ENCODE results near the gene GCNT2.

GCNT2 gene

DNA sequence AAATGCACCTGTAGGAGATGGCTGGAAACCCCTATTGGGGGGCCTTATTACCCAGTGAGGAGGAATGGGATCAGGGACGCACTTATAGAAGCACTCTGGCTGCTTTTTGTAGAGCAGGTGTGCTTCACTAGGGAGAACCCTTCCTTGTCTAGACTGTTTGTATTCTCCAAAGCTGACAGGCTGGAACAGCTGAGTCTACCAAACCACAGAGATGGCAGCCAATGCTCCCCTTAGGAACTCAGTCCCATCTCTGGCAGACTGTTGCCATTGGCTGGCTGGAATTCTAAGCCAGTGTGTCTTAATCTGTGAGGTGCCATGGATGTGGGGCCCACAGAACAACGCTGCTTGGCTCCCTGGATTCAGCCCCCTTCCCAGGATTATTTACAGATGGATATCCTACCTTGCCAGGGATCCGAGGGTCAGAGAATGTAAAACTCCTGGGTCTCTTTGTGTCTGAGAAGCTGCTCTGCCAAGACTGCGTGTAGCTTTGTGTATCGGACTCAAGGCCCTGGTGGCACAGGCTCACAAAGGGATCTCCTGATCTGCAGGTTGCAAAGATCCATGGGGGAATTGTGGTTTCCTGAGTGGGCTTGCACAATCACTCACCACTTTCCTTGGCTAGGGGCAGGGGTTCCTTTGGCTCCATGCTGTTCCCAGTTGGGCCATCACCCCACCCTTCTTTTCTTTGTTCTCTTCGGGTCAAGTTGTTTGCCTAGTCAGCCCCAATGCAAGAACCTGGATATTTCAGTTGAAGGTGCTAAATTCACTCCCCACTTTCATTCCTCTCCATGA is 147.2 kb downstream of the GCNT2 start:
- DNase-seq = no peak

DNA sequence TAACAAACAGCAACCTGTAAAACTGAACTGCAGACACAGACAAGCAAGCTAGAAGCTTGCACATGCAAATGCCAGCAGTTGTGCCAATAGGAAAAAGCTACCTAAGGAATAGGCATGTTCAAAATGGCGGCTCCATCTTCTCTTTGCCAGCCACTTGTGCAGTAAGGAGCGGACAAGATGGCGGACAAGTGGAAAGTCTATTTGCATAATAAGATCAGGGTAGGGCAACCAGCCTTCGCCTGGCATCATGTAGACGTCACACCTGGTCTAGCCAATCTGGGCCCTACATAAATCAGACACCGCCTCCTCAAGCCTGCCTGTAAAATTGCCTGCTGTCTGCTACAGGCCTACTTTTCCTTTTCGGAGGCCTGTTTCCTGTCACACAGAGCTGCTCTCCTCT is 155.3 kb downstream of the GCNT2 start:
- no peak for DNase-seq

- no peak for DNase-seq
These were observed 157.3 kb downstream of the GCNT2 start for GRCh38 chr6:10678456-10678855.

Data from stimulated activated CD4-positive, alpha-beta T cell treated with anti-CD3 and anti-CD28 coated beads, Interleukin-2, amount 100 ng/mL, for 48 hours (primary cell).